ENCODE measurements around the gene SPDYC.

SPDYC gene

DNA sequence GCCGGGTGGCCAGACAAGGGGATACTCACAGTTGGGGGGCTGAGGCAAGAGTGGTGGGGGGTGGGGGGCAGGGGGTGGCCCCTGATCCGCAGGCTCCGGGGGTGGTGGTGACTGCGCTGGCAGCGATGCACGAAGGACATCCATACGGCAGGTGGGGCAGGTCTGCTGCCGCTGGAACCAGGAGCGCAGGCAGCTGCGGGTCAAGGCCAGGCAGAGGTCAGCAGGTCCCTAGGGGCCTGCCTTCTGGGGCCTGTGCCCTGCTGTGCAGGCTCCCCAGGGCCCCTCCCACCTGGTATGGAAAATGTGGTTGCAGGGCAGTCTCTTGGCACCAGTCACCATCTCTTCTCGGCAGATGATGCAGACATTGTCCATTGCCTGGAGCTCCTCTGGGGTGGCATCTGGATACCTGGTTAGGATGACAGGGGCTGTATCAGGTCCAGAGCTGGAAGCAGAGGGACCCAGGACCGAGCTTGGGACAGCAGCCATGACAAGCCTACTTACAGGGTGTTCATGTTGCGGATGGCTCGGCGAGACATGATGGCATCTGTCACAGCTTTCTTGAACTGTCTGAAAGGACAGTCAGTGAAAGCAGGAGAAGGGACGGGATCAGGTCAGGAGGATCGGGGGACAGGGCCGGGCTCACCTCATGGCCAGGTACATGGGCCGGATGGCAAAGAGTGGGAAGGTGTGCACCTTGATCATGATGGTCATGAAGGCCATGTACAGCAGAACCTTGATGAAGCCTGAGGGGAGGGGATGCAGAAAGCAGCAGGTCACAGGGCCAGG is 39.2 kb upstream of the SPDYC start:
- peak overlapping the region; percentile 98 for H3K4me3 Mint-ChIP-seq
- H3K27ac Mint-ChIP-seq = peak overlapping the region; percentile 92
- DNase-seq (peak; percentile 53), ATAC-seq (replicated peaks) (peak; percentile 5 to 6)
- no peaks in the 10 kb centered on the region for H3K27me3 Mint-ChIP-seq
- H3K4me1 Mint-ChIP-seq = peaks cover 49 to 85% of the 10 kb centered on the region in 2 donors
- H3K36me3 Mint-ChIP-seq = peaks cover 60 to 68% of the 10 kb centered on the region in 2 donors
- H3K9me3 Mint-ChIP-seq = no peaks in the 10 kb centered on the region

DNA sequence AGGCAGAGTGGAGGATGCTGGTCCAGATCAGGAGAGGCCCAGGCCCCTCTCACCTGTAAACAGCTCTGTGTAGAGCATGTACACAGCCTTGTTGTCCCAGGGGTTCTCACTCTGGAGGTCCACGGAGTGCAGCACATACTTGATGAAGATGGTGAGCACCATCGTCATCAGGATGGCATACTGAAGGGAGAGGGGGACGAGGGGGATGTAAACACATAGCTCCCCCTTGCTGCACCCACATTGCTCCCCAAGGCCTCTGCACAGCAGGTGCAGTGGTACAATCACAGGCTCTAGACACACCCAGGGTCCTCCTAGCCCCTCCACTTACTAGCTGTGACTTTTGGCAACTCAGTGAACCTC is 38.6 kb upstream of the SPDYC start:
- Mint-ChIP-seq H3K4me3 (peak overlapping the region; percentile 98), H3K4me1 (peaks cover 52 to 85% of the 10 kb centered on the region in 2 donors), H3K9me3 (no peaks in the 10 kb centered on the region), H3K27ac (peak overlapping the region; percentile 92), H3K27me3 (no peaks in the 10 kb centered on the region), H3K36me3 (peaks cover 57 to 68% of the 10 kb centered on the region in 2 donors)
- DNase-seq (no peak), ATAC-seq (replicated peaks) (no peak)

DNA sequence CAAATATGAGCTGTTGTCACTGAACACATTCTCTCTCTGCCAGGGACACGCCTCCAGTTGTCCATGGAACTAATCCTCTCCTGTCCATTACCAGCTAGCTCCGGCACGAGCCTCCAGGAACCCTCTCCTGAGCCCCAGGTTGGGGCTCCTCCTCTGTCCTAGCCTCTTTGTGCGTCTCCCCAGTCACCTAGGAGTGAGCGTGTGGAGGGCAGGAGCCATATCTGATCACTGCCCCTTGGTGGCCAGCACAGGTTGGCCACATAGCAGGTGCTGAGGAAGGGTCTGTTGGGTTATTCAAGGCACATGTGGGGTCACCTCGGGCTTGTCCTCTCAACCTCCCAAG is 38.2 kb upstream of the SPDYC start:
- peaks cover 54 to 67% of the 10 kb centered on the region in 2 donors for H3K36me3 Mint-ChIP-seq
- H3K27me3 Mint-ChIP-seq = no peaks in the 10 kb centered on the region
- ATAC-seq (replicated peaks) (no peak), DNase-seq (no peak)
- no peaks in the 10 kb centered on the region for H3K9me3 Mint-ChIP-seq
- peaks cover 51 to 85% of the 10 kb centered on the region in 2 donors for H3K4me1 Mint-ChIP-seq
- peak overlapping the region; percentile 100 for H3K27ac Mint-ChIP-seq
- H3K4me3 Mint-ChIP-seq = peak overlapping the region; percentile 98

DNA sequence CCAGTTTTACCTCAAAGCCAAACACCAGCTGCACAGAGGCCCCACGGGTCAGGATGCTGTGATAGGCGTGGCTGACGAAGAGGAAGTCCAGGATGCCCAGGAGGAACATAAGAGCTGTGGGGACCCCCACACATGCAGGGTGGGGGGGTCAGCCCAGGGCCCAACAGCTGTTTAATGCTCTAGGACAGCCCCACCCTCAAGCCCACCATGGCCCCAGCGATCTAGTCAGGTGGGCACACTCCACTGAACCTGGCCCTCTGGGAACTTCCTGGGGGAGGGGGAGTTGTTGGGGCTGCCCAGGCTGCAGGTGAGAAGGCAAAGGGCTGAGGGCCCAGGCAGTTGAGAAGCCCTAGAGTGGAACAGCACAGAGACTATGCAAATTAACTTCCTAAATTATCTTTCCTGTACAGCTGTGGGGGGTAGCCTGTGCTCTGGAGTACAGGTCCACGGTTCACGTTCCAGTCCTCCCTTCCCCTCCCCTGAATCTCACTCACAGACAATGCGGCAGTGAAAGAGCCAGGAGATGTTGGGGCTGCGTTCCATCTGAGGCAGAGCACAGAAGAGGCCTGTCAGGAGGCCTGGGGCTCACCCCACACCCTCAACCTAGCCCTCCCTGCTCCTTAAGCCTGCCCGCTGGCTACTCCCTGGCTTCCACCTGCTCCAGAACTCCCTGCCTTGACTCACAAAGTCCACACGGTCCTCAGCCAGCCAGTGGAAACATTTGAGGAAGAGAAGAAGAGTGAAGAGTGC is 37.6 kb upstream of the SPDYC start:
- peak; percentile 54 for DNase-seq
- H3K4me3 Mint-ChIP-seq = peak overlapping the region; percentile 98
- peaks cover 50 to 81% of the 10 kb centered on the region in 2 donors for H3K4me1 Mint-ChIP-seq
- ATAC-seq (replicated peaks) = peak; percentile 45 to 52
- H3K9me3 Mint-ChIP-seq = no peaks in the 10 kb centered on the region
- H3K36me3 Mint-ChIP-seq = peaks cover 50 to 62% of the 10 kb centered on the region in 2 donors
- peak overlapping the region; percentile 100 for H3K27ac Mint-ChIP-seq
- no peaks in the 10 kb centered on the region for H3K27me3 Mint-ChIP-seq

DNA sequence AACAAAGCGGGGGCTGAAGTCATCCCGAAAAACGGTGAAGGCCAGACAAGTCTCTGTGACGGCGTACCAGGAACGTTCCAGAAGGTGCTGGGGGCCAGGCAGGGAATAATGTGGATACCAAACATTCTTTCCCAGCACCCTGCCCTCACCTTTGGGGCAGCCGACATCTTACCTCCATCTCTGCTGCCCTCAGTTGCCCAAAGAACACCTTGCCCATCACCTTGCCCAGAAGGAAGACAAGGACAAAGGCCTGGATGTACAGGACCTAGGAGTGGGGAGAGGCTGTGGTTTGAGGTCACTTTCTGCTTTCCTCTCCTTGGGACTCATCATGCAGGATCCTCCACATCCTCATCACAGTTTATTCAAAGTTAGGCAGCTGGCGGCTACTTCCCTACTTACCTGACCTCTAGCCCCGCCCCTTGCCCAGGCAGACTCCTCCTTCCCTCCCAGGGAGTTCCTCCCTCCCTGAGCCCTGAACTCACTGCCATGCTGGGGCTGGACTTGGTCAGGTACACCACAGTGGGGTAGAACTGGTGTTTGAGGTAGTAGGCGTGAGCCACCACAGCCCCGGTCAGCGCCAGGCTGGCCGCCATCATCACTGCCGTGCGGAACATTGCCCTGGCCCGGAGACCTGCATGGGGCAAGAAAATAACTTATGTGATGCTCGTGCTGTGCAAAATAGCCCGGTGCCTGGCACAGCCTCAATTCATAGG is 36.9 kb upstream of the SPDYC start:
- no peaks in the 10 kb centered on the region for H3K27me3 Mint-ChIP-seq
- H3K4me1 Mint-ChIP-seq = peaks cover 49 to 81% of the 10 kb centered on the region in 2 donors
- peaks cover 48 to 60% of the 10 kb centered on the region in 2 donors for H3K36me3 Mint-ChIP-seq
- ATAC-seq (replicated peaks) (peak; percentile 21 to 23), DNase-seq (peak; percentile 61)
- no peaks in the 10 kb centered on the region for H3K9me3 Mint-ChIP-seq
- H3K27ac Mint-ChIP-seq = peak overlapping the region; percentile 100
- peak overlapping the region; percentile 98 for H3K4me3 Mint-ChIP-seq

DNA sequence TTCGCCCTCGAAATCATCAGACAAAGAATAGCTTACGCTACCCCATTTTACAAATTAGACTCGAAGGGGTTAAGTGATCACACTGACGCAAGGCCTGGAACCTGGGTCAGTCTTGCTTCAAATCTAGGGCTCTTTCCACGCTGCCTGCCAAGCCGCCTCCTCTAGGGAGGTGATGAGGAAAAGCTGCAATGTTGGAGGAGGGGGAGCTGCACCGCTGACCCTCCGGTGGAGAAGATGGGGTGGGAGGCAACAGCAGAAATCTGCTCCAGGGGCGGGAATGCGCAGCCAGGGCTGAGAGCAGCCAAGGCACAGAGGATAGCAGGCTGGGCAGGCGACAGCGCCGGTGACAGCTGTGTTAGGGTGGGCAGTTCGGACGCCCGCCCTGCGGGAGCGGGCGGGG is 36.3 kb upstream of the SPDYC start:
- Mint-ChIP-seq H3K36me3 (peaks cover 44 to 54% of the 10 kb centered on the region in 2 donors), H3K4me3 (peak overlapping the region; percentile 98), H3K9me3 (no peaks in the 10 kb centered on the region), H3K27ac (peak overlapping the region; percentile 100), H3K27me3 (no peaks in the 10 kb centered on the region), H3K4me1 (peaks cover 47 to 75% of the 10 kb centered on the region in 2 donors)
- ATAC-seq (replicated peaks) = no peak
- DNase-seq = no peak

DNA sequence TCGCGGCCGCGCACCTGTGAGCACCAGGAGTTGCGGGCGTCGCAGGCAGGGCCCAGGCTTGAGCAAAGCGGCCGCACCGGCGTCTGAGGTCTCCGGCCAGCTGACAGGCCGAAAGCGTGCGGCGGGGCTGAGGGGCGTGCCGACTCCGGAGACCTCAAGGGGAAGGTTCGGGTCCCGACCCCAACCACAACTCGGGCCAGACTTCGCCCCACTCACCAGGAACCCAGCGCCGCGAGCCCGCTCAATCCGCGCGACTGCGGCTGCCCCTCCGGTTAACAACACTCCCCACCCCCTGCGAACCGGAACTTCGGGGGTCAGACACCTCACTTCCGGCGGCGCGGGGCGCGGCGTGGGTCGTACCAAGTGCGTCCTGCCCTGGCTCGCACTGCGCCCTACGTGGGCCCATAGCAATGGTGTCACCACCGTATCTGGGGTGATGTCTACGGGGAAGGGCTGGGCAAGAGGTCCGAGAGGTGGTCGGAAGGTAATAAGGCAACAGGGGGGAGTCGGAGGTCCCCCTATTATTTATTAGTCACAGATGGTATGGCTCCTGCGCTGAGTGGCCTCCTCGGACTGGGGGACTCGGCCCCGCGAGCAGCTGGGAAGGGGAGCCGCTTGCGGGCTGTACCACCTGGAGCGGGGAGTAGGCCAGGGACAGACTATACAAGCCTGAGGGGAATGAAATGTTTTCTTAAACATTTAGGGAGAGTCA is 35.6 kb upstream of the SPDYC start, which contains the start of gene SYVN1:
Gene SYVN1, minus strand, starts transcription at position 280 of the 712 bp plus-strand sequence. CDS start 918 bp downstream, outside the sequence.
- H3K36me3 Mint-ChIP-seq = peaks cover 44 to 53% of the 10 kb centered on the region in 2 donors
- ATAC-seq (replicated peaks) = peak; percentile 78 to 79
- peaks cover 47 to 74% of the 10 kb centered on the region in 2 donors for H3K4me1 Mint-ChIP-seq
- H3K27me3 Mint-ChIP-seq = no peaks in the 10 kb centered on the region
- DNase-seq = peak; percentile 91
- H3K9me3 Mint-ChIP-seq = no peaks in the 10 kb centered on the region
- H3K27ac Mint-ChIP-seq = peak within 1 kb of the TSS; percentile 100
- H3K4me3 Mint-ChIP-seq = peak within 1 kb of the TSS; percentile 98

DNA sequence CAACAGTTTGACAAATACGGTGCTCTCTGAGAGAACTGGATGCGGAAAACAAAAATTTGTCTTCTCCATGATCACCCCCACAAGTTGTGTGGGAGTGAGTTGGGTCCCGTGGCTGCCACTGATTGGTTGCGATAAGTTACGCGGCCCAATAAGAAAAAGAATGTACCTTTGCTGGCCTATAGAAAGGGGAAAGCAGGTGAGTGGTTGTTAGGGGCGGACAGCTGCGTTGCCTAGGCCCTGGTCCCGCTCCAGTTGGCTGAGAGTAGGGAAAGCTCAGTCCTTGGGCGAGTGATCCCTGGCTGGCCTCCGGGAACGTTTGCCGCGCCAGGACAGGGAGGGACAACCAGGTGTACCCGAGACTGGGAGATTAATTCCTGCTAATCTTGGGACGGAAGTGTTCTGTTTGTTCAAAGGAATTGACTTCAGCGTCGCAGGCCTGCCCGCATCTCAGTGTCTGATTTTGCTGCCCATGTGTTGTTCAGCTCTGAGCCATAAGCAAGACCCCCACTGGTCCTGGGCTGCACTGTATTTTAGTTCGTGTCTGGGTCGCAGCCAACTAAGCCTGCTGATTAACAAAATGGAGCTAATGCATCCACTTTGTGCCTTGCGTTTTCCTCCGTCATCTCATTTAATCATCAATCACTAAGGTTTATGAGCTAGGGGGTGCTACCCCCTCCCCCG is 34.9 kb upstream of the SPDYC start:
- Mint-ChIP-seq H3K27me3 (no peaks in the 10 kb centered on the region), H3K9me3 (no peaks in the 10 kb centered on the region), H3K36me3 (peaks cover 37 to 47% of the 10 kb centered on the region in 2 donors), H3K27ac (peak overlapping the region; percentile 100), H3K4me3 (peak overlapping the region; percentile 98), H3K4me1 (peaks cover 42 to 67% of the 10 kb centered on the region in 2 donors)
- DNase-seq (peak; percentile 82), ATAC-seq (replicated peaks) (peak; percentile 78 to 80)

DNA sequence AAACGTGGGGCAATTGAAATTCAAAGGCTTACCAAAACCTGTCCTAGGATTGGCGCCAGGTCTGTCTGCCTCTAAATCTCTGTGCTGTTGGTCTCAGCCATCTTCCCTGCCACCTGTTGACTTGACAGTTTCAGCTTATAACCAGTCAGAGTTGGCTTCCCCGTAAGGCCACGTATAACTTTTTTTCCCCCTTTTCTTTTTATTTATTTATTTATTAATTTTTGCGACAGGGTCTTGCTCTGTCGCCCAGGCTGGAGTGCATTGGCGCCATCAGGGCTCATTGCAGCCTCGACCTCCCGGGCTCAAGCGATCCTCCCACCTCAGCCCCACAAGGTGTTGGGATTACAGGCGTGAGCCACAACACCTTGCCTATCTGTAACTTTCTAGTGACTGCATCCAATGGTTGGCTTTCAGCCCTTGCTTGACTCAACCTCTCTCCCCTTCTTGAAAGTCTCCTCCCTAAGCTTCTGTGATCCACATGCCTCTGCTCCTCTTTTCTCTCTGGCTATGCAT is 34.3 kb upstream of the SPDYC start:
- DNase-seq (no peak), ATAC-seq (replicated peaks) (no peak)
- Mint-ChIP-seq H3K27me3 (no peaks in the 10 kb centered on the region), H3K9me3 (no peaks in the 10 kb centered on the region), H3K4me1 (peaks cover 37 to 61% of the 10 kb centered on the region in 2 donors), H3K4me3 (peak overlapping the region; percentile 98), H3K27ac (peak overlapping the region; percentile 100), H3K36me3 (peaks cover 32 to 41% of the 10 kb centered on the region in 2 donors)

DNA sequence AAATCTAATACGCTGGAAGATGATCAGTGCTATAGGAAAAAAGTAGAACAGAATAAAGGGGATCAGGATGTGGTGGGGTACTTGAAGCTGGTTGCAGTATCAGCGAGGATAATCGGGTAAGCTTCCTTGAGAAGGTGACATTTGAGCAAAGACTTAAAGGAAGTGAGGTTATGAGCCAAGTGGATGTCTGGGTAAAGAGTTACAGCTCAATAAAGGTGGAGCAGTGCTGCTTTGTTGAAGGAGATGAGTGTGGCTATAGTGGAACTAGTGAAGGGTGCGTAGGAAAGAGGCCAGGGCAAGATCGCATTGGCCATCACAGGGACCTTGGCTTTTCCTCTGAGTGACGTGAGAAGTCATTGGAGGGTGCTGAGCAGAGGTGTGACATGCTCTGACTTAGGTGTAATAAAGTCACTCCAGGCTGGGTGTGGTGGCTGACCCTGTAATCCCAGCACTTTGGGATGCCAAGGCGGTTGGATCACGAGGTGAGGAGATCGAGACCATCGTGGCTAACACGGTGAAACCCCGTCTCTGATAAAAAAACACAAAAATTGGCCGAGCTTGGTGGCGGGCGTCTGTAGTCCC is 33.4 kb upstream of the SPDYC start:
- no peak overlapping the region for H3K4me3 Mint-ChIP-seq
- H3K36me3 Mint-ChIP-seq = peaks cover 27 to 34% of the 10 kb centered on the region in 2 donors

DNA sequence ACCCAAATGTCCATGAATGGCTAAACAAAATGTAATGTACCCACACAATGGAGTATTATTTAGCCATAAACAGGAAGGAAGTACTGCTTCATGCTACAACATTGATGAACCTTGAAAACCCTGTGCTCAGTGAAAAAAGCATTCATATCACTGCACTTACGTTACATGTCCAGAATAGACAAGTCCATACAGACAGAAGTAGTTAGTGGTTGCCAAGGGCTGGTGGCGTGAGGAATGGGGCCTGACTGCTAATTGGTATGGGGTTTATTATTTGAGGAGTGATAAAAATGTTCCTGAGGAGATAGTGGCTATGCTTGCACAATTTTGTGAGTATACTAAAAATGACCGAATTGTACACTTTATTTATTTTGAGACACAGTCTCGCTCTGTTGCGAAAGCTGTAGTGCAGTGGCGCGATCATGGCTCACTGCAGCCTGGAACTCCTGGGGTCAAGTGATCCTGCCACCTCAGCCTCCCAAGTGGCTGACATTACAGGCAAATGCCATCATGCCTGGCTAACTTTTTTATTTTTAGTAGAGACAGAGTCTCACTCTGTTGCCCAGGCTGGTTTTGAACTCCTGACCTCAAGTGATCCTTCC is 28.0 kb upstream of the SPDYC start:
- no peaks in the 10 kb centered on the region for H3K27me3 Mint-ChIP-seq
- peaks cover 3 to 4% of the 10 kb centered on the region in 2 donors for H3K36me3 Mint-ChIP-seq
- H3K4me3 Mint-ChIP-seq = no peak overlapping the region
- no peak for ATAC-seq (replicated peaks)
- DNase-seq = no peak
- H3K27ac Mint-ChIP-seq = no peak overlapping the region
- peaks cover 14 to 32% of the 10 kb centered on the region in 2 donors for H3K4me1 Mint-ChIP-seq
- no peaks in the 10 kb centered on the region for H3K9me3 Mint-ChIP-seq

More for the DNA sequence above, 33.4 kb upstream of the SPDYC start:
- H3K27me3 Mint-ChIP-seq = no peaks in the 10 kb centered on the region
- H3K27ac Mint-ChIP-seq = peak overlapping the region; percentile 70
- no peaks in the 10 kb centered on the region for H3K9me3 Mint-ChIP-seq
- ATAC-seq (replicated peaks) (no peak), DNase-seq (no peak)
- peaks cover 27 to 52% of the 10 kb centered on the region in 2 donors for H3K4me1 Mint-ChIP-seq

DNA sequence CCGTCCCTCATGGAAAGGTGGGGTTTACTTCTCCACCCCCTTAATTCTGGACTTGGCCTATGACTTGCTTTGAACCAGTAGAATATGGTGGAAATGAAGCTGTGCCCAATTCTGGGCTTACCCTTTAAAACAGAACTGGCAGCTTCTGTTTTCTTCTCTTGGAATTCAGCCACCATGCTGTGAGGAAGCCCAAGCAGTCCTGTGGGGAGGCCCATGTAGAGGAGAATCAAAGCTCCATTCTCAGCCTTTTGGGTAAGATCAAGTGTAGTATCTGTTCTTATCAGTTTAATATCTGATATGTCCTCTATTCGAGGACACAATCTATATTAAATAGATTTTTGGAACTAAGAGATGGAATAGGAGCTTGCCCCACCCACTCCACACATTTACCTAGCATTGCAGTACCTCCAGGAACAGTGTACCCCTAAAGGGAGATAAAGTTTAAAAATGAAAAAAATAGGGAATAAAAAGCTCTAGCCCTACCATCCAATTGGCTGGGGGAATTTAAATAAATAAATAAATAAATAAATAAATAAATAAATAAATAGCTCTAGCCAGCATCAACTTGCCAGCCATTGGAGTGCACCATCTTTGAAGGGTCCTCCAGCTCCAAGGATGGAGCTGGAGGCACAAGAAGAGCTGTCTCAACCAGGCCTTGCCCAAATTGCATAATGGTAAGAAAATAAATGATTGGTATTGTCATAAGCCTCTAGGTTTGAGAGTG is 22.5 kb upstream of the SPDYC start:
- H3K27me3 Mint-ChIP-seq = no peaks in the 10 kb centered on the region
- H3K27ac Mint-ChIP-seq = no peak overlapping the region
- H3K36me3 Mint-ChIP-seq = no peaks in the 10 kb centered on the region
- ATAC-seq (replicated peaks) (no peak), DNase-seq (no peak)
- no peak overlapping the region for H3K4me3 Mint-ChIP-seq
- no peaks in the 10 kb centered on the region for H3K9me3 Mint-ChIP-seq
- H3K4me1 Mint-ChIP-seq = peaks cover 23 to 45% of the 10 kb centered on the region in 2 donors
